Right kidney (tissue), 1 donor: Measurements from ENCODE around the gene SPEM2.
"Not testable (repeated sequence)": the region's sequence is repeated elsewhere in the genome, so short reads cannot be mapped to it uniquely, and the experiment has no call there.

Experiments
- DNase-seq: peaks from one replicate; pipeline ENCODE4 v3.0.0-alpha.2; 2016

The SPEM2 gene

GRCh38 chr17:7474767-7475166 is 49.4 kb downstream of the SPEM2 start:
- not testable (repeated sequence) for DNase-seq

DNA sequence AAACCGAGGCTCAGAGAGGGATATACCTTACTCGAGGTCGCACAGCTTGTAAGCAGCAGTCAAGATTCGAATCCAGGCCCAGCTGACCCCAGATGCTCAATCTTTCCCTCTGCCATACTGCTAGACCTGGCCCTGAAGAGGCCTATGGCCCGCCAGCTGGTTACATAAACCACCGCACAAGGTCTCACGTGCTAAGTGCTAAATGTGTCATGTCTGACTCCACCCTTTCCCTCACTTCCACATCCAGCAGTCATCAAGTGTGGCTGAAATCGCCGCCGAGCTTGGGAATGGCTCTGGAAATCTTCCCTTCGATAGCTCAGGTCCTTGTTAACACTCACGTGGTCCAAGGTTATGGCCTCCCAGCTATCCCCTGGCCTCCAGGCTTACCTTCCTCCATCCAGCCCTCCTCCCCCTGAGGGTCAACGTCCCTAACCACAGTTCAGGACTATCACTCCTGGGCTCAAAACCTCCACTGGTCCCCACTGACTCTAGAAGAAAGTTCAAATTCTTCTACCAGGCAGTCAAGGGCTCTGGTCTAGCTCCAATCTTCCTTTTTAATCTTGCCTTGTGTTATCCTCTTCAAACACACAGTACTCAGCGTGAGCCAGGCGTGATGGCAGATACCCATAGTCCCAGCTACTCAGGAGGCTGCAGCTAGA is 50.5 kb downstream of the SPEM2 start:
- no peak for DNase-seq

- no peak for DNase-seq
These were observed 51.1 kb downstream of the SPEM2 start for GRCh38 chr17:7476494-7476893.

DNA sequence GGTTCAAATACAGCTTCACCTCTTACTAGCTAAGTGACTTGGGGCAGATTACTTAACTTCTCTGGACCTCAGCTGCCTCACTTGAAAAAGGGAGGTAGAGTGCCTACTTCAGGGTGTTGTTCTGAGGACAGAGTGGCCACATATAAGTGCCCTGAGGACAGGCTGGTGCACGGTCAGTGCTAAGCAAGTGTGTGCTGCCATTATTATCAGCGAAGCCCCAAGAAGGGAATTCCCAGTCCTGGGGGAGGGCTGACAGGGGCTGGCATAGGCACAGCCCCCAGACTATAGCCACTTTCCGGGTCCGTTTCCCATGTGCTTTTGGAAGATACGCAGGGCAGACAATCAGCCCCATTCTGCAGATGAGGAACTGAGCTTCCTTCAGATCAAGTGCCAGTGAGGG is 51.5 kb downstream of the SPEM2 start:
- no peak for DNase-seq
